HG03045 (cell line): ENCODE data around the gene PRLHR.

Experiments
- ATAC-seq: cut with Tn5 transposase; IDR thresholded peaks from one replicate; pipeline ENCODE4 v1.9.1; 2021; ENCODE audit warnings: mild to moderate bottlenecking, moderate library complexity; ENCODE audit not compliant: unreplicated experiment

Gene PRLHR

GRCh38 chr10:118587881-118588651, 7.4 kb downstream of the PRLHR start:
- ATAC-seq: no peak

- ATAC-seq: no peak
Observed at GRCh38 chr10:118586911-118587310, 8.5 kb downstream of the PRLHR start.

GRCh38 chr10:118585794-118586193, 9.7 kb downstream of the PRLHR start:
- no peak for ATAC-seq

GRCh38 chr10:118585234-118585633, 10.2 kb downstream of the PRLHR start:
- no peak for ATAC-seq

- no peak for ATAC-seq
Observed at GRCh38 chr10:118584181-118584954, 11.1 kb downstream of the PRLHR start.

- no peak for ATAC-seq
Observed at GRCh38 chr10:118583611-118584010, 11.8 kb downstream of the PRLHR start.

- ATAC-seq: no peak
Observed at GRCh38 chr10:118582511-118582910, 12.9 kb downstream of the PRLHR start.

GRCh38 chr10:118581340-118581739, 14.1 kb downstream of the PRLHR start:
- ATAC-seq: no peak

- no peak for ATAC-seq
Observed at GRCh38 chr10:118580702-118581101, 14.7 kb downstream of the PRLHR start.

GRCh38 chr10:118573512-118573911, 21.9 kb downstream of the PRLHR start:
- no peak for ATAC-seq

- no peak for ATAC-seq
Observed at GRCh38 chr10:118572256-118573041, 23.0 kb downstream of the PRLHR start.

GRCh38 chr10:118571123-118571522, 24.3 kb downstream of the PRLHR start:
- no peak for ATAC-seq

- no peak for ATAC-seq
Observed at GRCh38 chr10:118570591-118570990, 24.9 kb downstream of the PRLHR start.

GRCh38 chr10:118569882-118570252, 25.6 kb downstream of the PRLHR start:
- ATAC-seq: no peak

GRCh38 chr10:118569241-118569881, 26.1 kb downstream of the PRLHR start:
- no peak for ATAC-seq

GRCh38 chr10:118568327-118568848, 27.1 kb downstream of the PRLHR start:
- ATAC-seq: no peak

GRCh38 chr10:118567701-118568248, 27.7 kb downstream of the PRLHR start:
- no peak for ATAC-seq

GRCh38 chr10:118566911-118567310, 28.5 kb downstream of the PRLHR start:
- no peak for ATAC-seq

GRCh38 chr10:118565301-118566075, 30.0 kb downstream of the PRLHR start:
- no peak for ATAC-seq

- no peak for ATAC-seq
Observed at GRCh38 chr10:118564652-118565051, 30.8 kb downstream of the PRLHR start.
